ENCODE measurements around the gene MMD.
A peak's percentile ranks its signal among the peaks of the same experiment; 100 is the strongest.
"Not testable (repeated sequence)": the region's sequence is repeated elsewhere in the genome, so short reads cannot be mapped to it uniquely, and the experiment has no call there.

MMD gene

DNA sequence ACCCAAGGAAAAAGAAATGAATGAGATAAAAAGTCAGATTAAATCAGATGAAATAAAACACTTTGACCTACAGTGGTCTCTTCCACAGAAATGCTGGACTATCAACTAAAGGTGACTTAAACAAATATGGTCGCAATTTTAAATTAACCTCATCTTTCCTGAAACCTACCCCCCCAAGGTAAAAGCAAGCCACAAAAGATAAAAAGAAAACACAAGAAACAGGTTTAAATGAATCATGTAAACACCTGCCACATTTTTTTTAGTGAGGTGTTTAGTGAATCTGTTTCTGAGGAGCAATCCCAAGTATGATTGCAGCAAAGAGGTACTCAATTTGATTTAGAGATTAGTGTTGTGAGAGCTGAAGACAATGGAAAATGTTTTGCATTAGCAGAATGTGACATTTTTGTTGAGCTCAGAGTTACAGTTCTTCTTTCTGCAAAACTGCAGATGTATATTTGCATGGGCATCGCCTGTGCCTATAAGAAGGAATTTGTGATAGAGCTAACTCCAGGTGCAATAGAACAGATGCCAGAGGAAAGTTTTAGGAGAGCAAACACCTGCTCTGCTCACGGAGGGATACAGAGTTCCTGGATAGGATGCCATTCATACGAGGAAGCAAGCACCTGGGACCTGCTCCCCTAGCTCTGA lies 3.4 kb upstream of the MMD start:
- no peak overlapping the region for H3K9ac ChIP-seq
- no peak overlapping the region for H2AFZ ChIP-seq
- peak overlapping the region; percentile 11 for H3K4me3 ChIP-seq (ENCODE audit: low read depth, low read length)
- peaks cover 17% of the 10 kb centered on the region for H3K4me1 ChIP-seq
- H3K9me3 ChIP-seq (ENCODE audit: control insufficient read depth, low read length) = no peaks in the 10 kb centered on the region
- H3K27ac ChIP-seq = no peak overlapping the region
- TF ChIP-seq, protein P1, sequence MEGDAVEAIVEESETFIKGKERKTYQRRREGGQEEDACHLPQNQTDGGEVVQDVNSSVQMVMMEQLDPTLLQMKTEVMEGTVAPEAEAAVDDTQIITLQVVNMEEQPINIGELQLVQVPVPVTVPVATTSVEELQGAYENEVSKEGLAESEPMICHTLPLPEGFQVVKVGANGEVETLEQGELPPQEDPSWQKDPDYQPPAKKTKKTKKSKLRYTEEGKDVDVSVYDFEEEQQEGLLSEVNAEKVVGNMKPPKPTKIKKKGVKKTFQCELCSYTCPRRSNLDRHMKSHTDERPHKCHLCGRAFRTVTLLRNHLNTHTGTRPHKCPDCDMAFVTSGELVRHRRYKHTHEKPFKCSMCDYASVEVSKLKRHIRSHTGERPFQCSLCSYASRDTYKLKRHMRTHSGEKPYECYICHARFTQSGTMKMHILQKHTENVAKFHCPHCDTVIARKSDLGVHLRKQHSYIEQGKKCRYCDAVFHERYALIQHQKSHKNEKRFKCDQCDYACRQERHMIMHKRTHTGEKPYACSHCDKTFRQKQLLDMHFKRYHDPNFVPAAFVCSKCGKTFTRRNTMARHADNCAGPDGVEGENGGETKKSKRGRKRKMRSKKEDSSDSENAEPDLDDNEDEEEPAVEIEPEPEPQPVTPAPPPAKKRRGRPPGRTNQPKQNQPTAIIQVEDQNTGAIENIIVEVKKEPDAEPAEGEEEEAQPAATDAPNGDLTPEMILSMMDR (IDR thresholded peaks at IDR 0.05) = no peak
- H3K79me2 ChIP-seq = peaks cover 4% of the 10 kb centered on the region
- H3K4me2 ChIP-seq (ENCODE audit: low read length) = peak overlapping the region; percentile 34
- no peaks in the 10 kb centered on the region for H3K27me3 ChIP-seq (ENCODE audit: control insufficient read depth, insufficient read depth, low read length)
- H3K36me3 ChIP-seq (ENCODE audit: control insufficient read depth, insufficient read depth, low read length) = no peaks in the 10 kb centered on the region

DNA sequence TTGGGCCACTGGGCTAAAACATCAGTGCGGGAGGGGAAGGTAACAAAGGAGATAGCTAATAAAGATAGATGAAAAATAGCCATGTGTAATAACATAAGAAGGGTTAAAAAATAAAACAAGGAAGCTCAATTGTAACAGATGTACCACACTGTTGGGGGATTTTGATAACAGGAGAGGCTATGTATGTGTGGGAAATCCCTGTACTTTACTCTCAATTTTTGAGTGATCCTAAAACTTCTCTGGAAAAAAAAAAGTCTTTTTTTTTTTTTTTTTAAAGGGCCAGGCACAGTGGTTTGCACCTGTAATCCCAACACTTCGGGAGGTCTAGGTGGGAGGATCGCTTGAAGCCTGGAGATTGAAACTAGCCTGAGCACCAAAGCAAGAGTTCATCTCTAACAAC lies 1.9 kb upstream of the MMD start:
- TF ChIP-seq, protein P1 (IDR thresholded peaks at IDR 0.05) = no peak
- no peaks in the 10 kb centered on the region for H3K36me3 ChIP-seq (ENCODE audit: control insufficient read depth, insufficient read depth, low read length)
- peak overlapping the region; percentile 33 for H3K4me3 ChIP-seq (ENCODE audit: low read depth, low read length)
- H3K27ac ChIP-seq = peak overlapping the region; percentile 4
- H2AFZ ChIP-seq = peak overlapping the region; percentile 52
- no peaks in the 10 kb centered on the region for H3K9me3 ChIP-seq (ENCODE audit: control insufficient read depth, low read length)
- peaks cover 4% of the 10 kb centered on the region for H3K79me2 ChIP-seq
- H3K9ac ChIP-seq = no peak overlapping the region
- no peaks in the 10 kb centered on the region for H3K27me3 ChIP-seq (ENCODE audit: control insufficient read depth, insufficient read depth, low read length)
- H3K4me2 ChIP-seq (ENCODE audit: low read length) = peak overlapping the region; percentile 59
- H3K4me1 ChIP-seq = peaks cover 23% of the 10 kb centered on the region

DNA sequence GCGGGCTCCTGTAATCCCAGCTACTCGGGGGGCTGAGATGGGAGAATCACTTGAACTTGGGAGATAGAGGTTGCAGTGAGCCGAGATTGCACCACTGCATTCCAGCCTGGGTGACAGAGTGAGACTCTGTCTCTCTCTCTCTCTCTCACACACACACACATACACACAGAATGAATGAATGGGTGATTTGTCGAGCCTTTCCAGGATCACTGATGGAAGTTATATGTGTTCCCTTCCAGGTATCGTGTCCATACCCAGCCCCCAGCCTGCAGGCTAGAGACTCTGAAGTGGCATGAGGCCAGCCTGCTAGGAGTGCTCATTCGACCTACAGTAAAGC lies 1.2 kb upstream of the MMD start:
- not testable (repeated sequence) for H3K36me3 ChIP-seq (ENCODE audit: control insufficient read depth, insufficient read depth, low read length); H3K79me2 ChIP-seq; H3K9ac ChIP-seq; H3K27me3 ChIP-seq (ENCODE audit: control insufficient read depth, insufficient read depth, low read length); H2AFZ ChIP-seq; H3K9me3 ChIP-seq (ENCODE audit: control insufficient read depth, low read length)
- Histone ChIP-seq H3K27ac (peak overlapping the region; percentile 4), H3K4me2 (ENCODE audit: low read length) (peak overlapping the region; percentile 59), H3K4me1 (peaks cover 23% of the 10 kb centered on the region), H3K4me3 (ENCODE audit: low read depth, low read length) (peak overlapping the region; percentile 33)

DNA sequence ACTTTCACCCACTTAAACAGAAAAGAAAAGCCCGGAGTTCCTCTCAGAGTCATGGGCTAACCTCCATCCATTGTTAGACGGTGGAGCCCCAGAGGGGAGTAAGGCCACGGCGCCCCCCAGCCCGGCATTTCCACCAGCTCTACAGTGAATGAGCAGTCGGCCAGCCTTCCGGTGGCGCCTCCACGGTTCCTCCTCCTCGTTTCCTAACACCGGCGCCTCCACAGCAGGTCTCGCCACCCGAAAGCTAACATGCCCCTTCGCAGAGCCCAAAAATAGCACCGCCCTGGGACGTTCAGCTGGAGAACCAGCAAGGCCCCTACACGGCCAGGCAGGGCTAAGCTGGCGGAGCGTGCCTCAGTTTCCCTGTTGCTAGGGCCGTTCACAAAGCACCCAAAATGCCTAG lies 858 bp downstream of the MMD start:
- Histone ChIP-seq H3K79me2 (peaks cover 4% of the 10 kb centered on the region), H3K9ac (peak overlapping the region; percentile 69), H3K27me3 (ENCODE audit: control insufficient read depth, insufficient read depth, low read length) (no peaks in the 10 kb centered on the region), H3K9me3 (ENCODE audit: control insufficient read depth, low read length) (no peaks in the 10 kb centered on the region), H3K4me2 (ENCODE audit: low read length) (peak overlapping the region; percentile 93), H2AFZ (peak overlapping the region; percentile 98), H3K36me3 (ENCODE audit: control insufficient read depth, insufficient read depth, low read length) (no peaks in the 10 kb centered on the region), H3K4me3 (ENCODE audit: low read depth, low read length) (peak overlapping the region; percentile 96), H3K27ac (peak overlapping the region; percentile 85), H3K4me1 (peaks cover 25% of the 10 kb centered on the region)
- TF ChIP-seq, protein P1 (IDR thresholded peaks at IDR 0.05) = no peak

DNA sequence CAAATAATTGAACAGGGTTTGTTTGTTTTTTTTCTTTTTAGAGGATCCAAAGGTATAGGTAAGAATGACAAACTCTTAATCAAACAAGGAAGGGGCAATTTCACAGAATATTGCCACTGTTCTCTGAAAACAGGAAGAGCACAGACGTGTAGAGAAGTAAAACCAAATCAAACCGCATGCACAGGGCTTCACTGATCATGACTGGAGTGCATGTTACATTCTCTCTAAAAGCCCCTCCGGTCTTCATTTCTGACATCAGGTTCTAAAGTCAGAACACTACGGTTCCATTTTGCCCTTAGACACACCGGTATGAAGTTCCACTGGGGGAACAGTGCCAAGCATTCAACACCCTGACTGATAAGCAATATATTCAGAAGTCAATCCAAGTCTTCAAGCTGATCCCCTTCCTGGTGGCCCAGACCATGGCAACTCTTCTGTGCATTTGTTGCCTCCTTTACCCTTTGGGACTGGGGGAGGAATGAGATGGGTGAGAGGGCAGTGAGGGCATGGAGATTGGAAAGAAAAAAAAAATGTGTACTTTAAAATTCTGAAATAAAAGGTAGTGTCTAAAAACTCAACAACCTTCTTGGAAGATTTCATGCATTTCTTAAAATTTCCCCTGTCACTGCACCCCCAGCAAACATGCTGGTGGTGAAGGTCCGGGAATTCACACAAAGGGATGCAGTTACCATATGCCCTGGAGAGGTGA lies 1.4 kb downstream of the MMD start:
- H3K79me2 ChIP-seq = peaks cover 4% of the 10 kb centered on the region
- no peaks in the 10 kb centered on the region for H3K36me3 ChIP-seq (ENCODE audit: control insufficient read depth, insufficient read depth, low read length)
- H3K9ac ChIP-seq = no peak overlapping the region
- TF ChIP-seq, protein P1 (IDR thresholded peaks at IDR 0.05) = no peak
- peak overlapping the region; percentile 85 for H3K27ac ChIP-seq
- no peaks in the 10 kb centered on the region for H3K27me3 ChIP-seq (ENCODE audit: control insufficient read depth, insufficient read depth, low read length)
- peak overlapping the region; percentile 96 for H3K4me3 ChIP-seq (ENCODE audit: low read depth, low read length)
- peak overlapping the region; percentile 98 for H2AFZ ChIP-seq
- H3K4me2 ChIP-seq (ENCODE audit: low read length) = peak overlapping the region; percentile 93
- H3K4me1 ChIP-seq = peaks cover 30% of the 10 kb centered on the region
- H3K9me3 ChIP-seq (ENCODE audit: control insufficient read depth, low read length) = no peaks in the 10 kb centered on the region
